Activated CD8-positive, alpha-beta memory T cell treated with anti-CD3 and anti-CD28 coated beads, Interleukin-2, amount 50 U/mL, for 1 hour (primary cell): ENCODE data around the gene KIF21B.

ENCODE experiments used
- DNase-seq: peaks from one replicate; pipeline ENCODE4 v3.0.0-alpha.2; 2020; ENCODE audit errors: extremely low read depth

Gene KIF21B

DNA sequence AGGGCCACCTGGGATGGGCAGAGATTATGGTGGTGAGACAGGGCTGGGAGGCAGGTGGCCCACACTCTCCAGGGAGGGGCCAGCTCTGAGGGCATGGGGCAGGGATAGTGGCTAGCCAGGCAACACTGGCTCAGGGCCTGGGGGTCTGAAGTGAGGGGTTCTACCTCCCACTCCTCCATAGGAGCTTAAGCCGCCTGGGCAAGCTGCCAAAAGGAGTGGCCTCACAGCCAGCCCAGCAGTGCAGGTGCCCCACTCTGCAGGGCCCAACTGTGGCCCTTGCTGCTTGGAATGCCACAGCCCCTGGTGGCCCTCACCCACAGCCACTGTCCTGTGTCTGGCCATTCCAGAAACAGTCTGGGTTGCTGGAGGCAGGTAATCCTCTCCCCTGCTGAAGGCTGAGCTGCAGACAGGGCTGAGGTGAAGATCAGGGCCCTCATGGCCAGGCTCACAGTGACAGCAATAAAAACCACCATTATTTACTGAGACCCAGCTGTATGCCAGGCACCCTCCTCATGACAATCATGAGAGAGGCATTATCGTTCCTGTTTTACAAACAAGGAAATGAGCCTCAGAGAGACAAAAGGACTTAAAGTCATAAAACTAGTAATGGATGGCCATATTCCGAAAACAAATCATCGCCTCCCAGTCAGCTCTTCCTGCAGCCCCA is 31.0 kb downstream of the KIF21B start:
- no peak for DNase-seq

DNA sequence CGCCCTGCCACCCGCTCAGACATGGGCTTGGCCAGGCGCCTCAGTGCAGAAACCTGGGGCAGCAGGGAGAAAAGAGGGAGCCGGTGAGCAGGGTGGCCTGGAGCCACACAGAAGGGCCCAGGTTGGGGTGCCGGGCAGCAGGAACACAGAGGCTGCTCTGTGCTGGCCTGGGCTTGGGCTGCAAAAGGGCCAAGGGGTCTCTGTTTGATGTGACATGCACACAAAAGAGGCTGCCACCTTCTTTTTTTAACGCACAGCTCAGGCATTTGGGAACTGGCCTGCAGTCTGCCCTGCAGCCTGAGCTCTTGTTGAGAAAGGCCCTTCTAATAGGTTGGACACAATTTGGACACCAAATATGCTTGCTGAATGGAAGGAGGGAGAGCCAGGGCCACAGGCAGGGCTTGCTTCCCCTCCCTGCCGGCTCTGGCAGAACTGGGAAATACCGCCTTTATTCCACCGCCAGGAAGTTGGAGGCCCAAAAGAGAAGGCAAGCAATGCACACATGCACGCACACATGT is 32.4 kb downstream of the KIF21B start:
- no peak for DNase-seq

DNA sequence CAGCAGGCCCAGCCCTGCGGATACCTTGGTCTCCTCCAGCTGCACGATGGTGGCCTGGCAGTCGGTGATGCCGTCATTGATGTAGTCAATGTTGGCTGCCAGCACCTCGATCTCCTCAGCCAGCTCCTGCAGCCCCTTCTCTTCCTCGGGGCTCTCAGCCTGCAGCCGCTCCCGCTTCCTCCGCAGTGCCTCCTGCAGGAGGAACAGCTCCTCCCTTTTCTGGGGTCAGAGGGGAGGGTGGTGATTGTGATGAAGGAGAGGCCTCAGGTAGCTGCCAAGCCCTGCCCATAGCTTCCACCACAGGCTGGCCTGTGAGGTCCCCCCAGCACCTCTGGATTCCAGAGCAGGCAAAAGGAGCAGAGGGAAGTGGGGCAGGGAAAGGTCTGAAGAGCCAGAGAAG is 33.4 kb downstream of the KIF21B start:
- DNase-seq = no peak

GRCh38 chr1:200989337-200989736 is 34.2 kb downstream of the KIF21B start:
- no peak for DNase-seq

DNA sequence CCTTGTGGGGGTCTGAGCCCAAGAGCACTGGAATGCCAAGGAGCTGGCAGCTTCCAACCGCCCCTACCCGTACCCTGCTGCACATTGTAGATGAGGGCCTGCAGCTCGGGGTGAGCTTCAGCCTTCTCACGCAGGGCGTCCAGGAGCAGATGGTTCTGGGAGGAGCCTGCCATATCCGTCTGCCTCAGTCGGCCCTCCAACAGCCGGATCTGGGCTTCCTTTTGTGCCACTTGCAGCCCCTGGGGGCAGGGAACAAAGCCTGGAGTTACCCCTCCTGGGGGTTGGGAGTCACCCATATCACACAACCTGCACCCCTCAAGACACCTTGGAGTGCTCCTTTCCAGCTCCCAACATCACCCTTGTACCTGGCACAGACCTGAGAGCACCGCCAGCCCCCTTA is 34.8 kb downstream of the KIF21B start:
- no peak for DNase-seq

- DNase-seq = no peak
Measured at GRCh38 chr1:200985481-200985880, 38.0 kb downstream of the KIF21B start.

DNA sequence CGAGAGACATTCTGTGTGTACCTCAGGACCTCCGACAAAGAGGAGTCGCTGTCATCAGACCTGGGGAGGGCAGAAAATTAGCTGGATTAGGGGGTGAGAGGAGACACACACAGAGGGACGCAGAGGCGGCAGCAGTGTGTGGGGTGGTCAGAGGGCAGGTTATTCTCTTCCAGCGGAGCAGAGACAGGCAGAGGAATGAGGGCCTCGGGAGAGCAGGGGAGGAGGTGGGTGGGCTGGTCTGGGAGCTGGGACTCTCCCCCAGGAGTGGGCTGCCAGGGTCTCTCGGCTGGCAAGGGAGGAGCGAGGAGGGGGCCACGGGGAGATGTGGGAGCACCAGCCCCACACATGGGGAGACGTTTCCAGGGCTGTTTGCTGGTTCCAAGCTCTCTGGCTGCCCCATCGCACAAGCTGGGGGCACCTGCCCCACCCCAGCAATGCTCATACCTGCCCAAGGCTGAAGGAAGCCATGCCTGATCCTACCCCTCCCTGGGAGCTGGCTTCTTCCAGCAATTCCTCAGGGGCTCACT is 40.4 kb downstream of the KIF21B start:
- DNase-seq = no peak

- no peak for DNase-seq
Measured at GRCh38 chr1:200982071-200982945, 41.2 kb downstream of the KIF21B start.

DNA sequence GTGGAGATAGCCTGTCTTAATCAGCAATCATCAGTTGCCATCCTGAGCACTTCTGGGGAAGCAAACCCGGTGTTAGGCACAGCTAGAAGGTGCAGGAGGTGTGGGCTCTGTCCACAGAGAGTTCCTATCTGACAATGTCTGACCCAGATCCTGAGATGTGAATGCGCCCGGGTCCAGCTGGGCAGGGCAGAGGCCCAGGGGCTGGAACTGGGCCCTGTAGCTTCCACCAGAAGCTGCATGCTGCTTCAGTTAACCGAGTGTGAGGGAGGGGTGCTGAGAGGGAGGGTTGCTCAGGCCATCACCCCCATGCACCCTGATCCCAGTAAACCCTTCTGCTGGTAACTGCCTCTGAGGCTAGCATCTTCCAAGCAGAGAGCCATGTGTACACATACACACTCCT is 42.2 kb downstream of the KIF21B start:
- no peak for DNase-seq

- no peak for DNase-seq
Measured at GRCh38 chr1:200980873-200981272, 42.6 kb downstream of the KIF21B start.

GRCh38 chr1:200980452-200980772 is 43.1 kb downstream of the KIF21B start:
- DNase-seq = no peak

GRCh38 chr1:200979574-200980451 is 43.7 kb downstream of the KIF21B start:
- no peak for DNase-seq

DNA sequence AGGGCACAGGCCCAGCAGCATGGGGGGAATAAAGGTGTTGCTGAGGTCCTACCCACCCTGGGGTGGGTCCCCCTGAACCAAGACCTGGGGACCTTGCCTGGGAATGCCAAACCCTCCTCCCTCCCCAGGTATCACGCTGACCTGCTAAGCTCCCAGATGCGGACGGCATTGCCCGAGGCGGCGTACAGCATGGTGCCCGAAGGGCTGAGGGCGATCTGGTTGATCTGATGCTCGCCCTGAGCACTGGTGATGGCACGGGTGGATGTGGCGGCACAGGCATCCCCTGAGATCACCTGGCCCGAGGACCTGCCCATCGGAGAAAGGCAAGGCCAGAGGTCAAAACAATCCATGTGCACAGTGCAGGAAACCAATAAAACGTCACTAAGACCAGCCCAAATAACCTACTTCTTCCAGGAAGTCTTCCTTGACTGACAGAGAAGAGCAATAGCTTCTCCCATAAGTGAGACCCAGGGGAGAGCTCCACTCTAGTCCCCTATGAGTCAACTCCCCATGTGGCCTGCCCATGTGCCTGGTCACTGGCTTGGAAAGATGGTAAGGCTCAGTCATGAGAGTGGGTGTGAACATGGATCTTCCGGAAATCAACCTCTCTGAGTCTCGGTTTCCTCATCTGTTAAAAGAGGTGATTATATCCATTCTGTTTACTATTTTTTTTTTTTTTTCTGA is 46.3 kb downstream of the KIF21B start:
- DNase-seq = no peak

- DNase-seq = no peak
Measured at GRCh38 chr1:200976634-200977033, 46.9 kb downstream of the KIF21B start.

GRCh38 chr1:200975458-200975857 is 48.1 kb downstream of the KIF21B start:
- DNase-seq = no peak

- DNase-seq = no peak
Measured at GRCh38 chr1:200974711-200975110, 48.8 kb downstream of the KIF21B start.

DNA sequence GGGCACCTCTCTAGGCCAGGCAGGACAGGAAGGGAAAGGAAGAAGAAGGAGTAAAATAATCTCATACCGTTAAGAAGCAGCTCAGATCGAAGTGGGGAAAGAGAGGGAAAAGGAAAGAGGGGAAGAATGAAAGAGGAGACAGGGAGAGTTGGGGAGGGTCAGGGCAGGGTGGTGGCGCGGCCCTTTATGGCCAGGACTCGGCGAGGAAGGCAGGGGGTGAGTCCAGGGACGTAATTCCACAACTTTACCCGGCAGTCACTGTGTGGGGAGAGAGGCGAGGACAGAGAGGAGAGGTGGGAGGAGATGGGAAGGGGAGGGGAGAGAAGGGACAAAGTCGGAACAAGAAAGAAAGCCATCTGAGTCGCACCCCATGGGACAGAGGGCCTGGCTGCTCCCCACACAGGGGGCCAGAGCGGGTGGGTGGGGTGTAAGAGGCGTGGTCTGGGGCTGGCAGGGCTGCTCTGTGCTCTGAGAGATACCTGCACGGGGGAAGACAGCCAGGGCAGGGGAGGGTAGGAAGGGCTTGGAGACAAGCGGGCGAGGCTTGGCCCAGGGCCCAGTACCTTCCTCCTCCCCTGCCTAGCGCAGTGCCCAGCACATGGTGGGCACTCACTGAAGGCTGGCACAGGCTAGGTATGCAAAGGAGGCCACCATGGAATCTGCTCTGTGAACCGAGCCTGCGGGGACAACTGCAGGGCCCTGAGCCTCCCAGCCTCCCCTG is 49.4 kb downstream of the KIF21B start:
- no peak for DNase-seq

GRCh38 chr1:200972985-200973742 is 50.4 kb downstream of the KIF21B start:
- no peak for DNase-seq

DNA sequence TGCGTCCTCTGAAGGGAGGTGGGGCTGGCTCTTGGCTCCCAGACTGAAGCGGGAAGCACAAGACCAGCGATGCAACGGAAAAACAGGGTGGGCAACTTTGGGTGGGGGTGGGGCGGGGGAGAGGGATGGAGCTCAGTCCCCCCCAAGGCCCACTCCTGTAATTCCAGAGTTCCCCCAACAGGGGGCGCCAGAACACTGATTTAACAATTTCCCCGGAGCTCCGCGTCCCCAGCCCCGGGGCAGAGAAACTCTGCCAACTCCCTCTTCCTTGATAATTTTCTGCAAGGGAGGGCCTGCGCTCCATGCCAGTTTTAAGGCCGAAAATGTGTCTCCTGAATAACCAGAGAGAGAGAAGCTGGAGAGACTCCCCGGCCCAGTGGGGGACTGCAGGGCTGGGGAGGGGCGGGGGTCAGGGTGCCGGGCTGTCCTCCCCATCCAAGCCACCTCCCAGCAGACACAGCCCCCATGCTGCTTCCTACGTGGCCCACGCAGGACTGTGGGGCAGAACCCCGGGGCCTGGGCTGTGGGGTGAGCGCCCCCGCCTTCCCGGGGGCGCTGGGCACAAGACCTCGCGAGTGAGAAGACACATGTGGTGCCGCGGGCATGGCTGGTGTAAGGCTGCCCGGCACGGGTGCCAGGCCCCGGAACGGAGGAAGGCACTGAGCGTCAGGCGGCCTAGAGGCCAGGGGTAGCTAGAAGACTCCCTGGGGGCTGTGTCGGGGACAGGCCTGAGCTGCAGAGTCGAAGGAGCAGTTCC is 51.4 kb downstream of the KIF21B start:
- peak; percentile 23 for DNase-seq
